ENCODE results near the gene USP30. TPM values are rescaled to one million over a fixed set of nuclear protein-coding genes. Genes with fewer than 3 reads are reported as not detected.

USP30 gene
- total and polyA plus RNA-seq, 8 donors = 4.8 to 11.2 (median 9.3) TPM

DNA sequence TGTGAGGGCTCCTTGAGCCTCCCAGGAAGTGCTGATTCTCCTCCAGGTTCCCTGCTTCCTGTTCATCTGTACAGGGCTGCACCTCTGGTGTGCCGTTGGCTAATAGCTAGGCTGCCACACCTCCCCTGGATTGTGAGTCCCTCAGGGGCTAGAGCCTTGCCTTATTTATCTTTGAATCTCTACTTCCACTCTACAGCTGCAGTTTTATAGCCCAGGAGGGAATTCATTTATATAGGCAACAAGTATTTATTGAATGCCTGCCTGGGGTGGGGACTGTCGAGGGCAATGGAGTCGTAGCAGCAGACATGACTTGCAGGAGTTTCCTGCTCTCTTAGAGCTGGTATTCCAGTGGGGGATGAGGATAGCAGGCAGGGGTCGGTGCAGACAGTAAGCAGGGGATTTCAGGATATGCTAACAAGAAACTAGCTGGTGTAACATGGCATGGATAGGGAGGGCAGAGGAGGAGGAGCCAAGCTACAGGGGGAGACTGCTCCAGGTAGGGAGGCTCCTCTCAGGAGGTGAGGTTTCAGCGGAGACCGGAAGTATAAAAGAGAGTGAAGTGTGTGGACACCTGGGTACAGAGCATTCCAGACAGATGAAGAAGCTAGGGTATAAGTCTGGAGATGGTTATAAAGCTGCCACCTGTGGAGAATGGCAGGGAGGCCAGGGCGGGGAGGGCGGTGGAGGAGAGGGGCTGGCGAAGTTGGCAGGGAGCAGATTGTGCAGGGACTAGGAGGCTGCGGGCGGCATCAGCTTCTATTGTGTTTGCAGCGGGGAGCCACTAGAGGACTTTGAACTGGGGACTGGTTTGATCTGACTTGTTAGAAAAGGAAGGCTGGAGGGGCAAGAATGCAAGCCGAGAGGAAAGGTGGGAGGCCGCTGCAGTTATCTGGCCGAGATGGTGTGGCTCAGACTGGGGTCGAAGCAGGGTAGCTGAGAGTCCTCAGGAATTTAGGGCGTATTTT, 17.2 kb downstream of the USP30 start:
- H3K27ac ChIP-seq = no peak overlapping the region
- WGBS, 2 donors = 93% methylated on average over 17 of the region's 17 CpGs

DNA sequence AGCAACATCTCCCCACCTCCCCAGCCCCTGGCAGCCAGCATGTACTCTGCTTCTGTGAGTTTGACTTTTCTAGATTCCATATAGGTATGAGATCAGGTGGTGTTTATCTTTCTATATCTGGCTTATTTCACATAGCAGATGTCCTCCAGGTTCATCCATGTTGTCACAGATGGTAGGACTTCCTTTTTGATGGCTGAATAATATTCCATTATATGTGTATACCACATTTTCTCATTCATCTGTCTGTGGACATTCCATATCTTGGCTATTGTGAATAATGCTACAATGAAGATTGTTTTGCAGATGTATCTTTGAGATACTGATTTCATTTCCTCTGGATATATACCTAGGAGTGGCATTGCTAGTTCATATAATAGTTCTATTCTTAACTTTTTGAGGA, 22.5 kb downstream of the USP30 start:
- TF ChIP-seq, protein P1, sequence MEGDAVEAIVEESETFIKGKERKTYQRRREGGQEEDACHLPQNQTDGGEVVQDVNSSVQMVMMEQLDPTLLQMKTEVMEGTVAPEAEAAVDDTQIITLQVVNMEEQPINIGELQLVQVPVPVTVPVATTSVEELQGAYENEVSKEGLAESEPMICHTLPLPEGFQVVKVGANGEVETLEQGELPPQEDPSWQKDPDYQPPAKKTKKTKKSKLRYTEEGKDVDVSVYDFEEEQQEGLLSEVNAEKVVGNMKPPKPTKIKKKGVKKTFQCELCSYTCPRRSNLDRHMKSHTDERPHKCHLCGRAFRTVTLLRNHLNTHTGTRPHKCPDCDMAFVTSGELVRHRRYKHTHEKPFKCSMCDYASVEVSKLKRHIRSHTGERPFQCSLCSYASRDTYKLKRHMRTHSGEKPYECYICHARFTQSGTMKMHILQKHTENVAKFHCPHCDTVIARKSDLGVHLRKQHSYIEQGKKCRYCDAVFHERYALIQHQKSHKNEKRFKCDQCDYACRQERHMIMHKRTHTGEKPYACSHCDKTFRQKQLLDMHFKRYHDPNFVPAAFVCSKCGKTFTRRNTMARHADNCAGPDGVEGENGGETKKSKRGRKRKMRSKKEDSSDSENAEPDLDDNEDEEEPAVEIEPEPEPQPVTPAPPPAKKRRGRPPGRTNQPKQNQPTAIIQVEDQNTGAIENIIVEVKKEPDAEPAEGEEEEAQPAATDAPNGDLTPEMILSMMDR (IDR thresholded peaks at IDR 0.05) = no peak
- H3K36me3 ChIP-seq = peaks cover 0 to 25% (median 13%) of the 10 kb centered on the region in 3 donors
- FAIRE-seq (no peak), DNase-seq (no peak), ATAC-seq (no peak)
- no peaks in the 10 kb centered on the region for H3K9me3 ChIP-seq
- intact Hi-C loops (cut with DNase I) = no loop called here
- H3K27me3 ChIP-seq = no peaks in the 10 kb centered on the region
- no peaks in the 10 kb centered on the region for H3K4me1 ChIP-seq
- no peak overlapping the region for H3K4me3 ChIP-seq
- H3K27ac ChIP-seq = no peak overlapping the region

More for the DNA sequence above, 17.2 kb downstream of the USP30 start:
- DNase-seq = no peak
- FAIRE-seq = no peak
- no peak overlapping the region for H3K4me3 ChIP-seq
- H3K4me1 ChIP-seq = peaks cover 6 to 15% (median 12%) of the 10 kb centered on the region in 3 donors
- no peaks in the 10 kb centered on the region for H3K27me3 ChIP-seq
- peaks cover 0 to 24% (median 5%) of the 10 kb centered on the region in 3 donors for H3K36me3 ChIP-seq
- intact Hi-C loops (cut with DNase I) = no loop called here
- TF ChIP-seq, protein P1 (IDR thresholded peaks at IDR 0.05) = no peak
- no peak for ATAC-seq
- H3K9me3 ChIP-seq = no peaks in the 10 kb centered on the region

DNA sequence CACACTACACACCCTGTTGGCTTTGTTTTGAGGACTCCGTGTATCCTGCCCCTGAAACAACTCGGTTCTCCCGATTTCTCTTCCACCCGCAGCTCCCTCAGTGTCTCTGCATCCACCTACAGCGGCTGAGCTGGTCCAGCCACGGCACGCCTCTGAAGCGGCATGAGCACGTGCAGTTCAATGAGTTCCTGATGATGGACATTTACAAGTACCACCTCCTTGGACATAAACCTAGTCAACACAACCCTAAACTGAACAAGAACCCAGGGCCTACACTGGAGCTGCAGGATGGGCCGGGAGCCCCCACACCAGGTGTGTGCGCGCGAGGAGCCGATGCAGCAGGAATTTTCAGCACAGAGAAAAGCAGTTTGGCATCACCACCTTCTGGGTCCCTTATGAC, 30.4 kb downstream of the USP30 start:
- Histone ChIP-seq H3K9me3 (no peaks in the 10 kb centered on the region), H3K4me3 (no peak overlapping the region), H3K4me1 (peaks cover 5 to 20% (median 10%) of the 10 kb centered on the region in 3 donors), H3K36me3 (peaks cover 0 to 57% (median 0%) of the 10 kb centered on the region in 3 donors), H3K27me3 (no peaks in the 10 kb centered on the region), H3K27ac (no peak overlapping the region)
- TF ChIP-seq, protein P1 (IDR thresholded peaks at IDR 0.05) = no peak
- ATAC-seq = no peak
- WGBS, 2 donors = 90 to 96% methylated on average over 14 of the region's 14 CpGs
- intact Hi-C loops (cut with DNase I) = no loop called here
- no peak for DNase-seq
- no peak for FAIRE-seq

DNA sequence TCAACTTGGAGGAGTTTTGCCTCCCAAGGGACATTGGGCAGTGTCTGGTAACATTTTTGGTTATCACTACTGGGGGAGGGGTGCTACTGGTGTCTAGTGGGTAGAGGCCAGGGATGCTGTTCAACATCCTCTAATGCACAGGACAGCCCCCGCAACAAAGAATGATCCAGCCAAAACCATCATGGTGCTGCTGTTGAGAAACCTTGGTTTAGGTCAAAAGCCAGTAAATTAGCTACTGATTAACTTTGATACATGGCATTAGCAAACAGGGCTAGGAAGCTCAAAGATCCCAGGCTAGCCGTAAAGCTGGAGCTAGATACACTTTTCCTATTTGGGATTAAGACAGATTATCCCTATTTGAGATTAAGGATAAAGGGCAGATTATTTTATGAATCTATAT, 32.0 kb downstream of the USP30 start:
- H3K27ac ChIP-seq = peak overlapping the region in 1 of 4 donors; percentile 25
- intact Hi-C loops (cut with DNase I) = no loop called here
- FAIRE-seq (no peak), DNase-seq (no peak), ATAC-seq (peak; percentile 69 to 85 (median 78))
- no peaks in the 10 kb centered on the region for H3K27me3 ChIP-seq
- TF ChIP-seq, protein P1 (IDR thresholded peaks at IDR 0.05) = no peak
- WGBS, 2 donors = 25 to 27% methylated on average over 2 of the region's 2 CpGs
- H3K4me1 ChIP-seq = peaks cover 6 to 23% (median 10%) of the 10 kb centered on the region in 3 donors
- no peaks in the 10 kb centered on the region for H3K9me3 ChIP-seq
- H3K4me3 ChIP-seq = no peak overlapping the region
- peaks cover 0 to 68% (median 8%) of the 10 kb centered on the region in 3 donors for H3K36me3 ChIP-seq

DNA sequence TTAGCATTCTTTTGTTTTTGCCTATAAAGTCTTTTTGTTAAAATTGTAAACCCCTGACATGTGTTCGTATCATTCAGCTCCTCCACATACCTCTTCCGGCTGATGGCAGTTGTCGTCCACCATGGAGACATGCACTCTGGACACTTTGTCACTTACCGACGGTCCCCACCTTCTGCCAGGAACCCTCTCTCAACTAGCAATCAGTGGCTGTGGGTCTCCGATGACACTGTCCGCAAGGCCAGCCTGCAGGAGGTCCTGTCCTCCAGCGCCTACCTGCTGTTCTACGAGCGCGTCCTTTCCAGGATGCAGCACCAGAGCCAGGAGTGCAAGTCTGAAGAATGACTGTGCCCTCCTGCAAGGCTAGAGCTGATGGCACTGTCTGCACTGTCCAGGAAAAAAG, 33.2 kb downstream of the USP30 start:
- intact Hi-C loops (cut with DNase I) = no loop called here
- Histone ChIP-seq H3K27me3 (no peaks in the 10 kb centered on the region), H3K4me1 (peaks cover 6 to 23% (median 10%) of the 10 kb centered on the region in 3 donors), H3K9me3 (no peaks in the 10 kb centered on the region), H3K4me3 (no peak overlapping the region), H3K36me3 (peaks cover 0 to 58% (median 8%) of the 10 kb centered on the region in 3 donors), H3K27ac (no peak overlapping the region)
- no peak for ATAC-seq
- TF ChIP-seq, protein P1 (IDR thresholded peaks at IDR 0.05) = no peak
- FAIRE-seq = no peak
- 96 to 97% methylated on average over 11 of the region's 11 CpGs for WGBS, 2 donors
- DNase-seq = no peak
